GM10266 (cell line): Measurements from ENCODE around the gene CLCN2.

Source experiments
- DNase-seq: peaks from one replicate; pipeline ENCODE4 v3.0.0; 2012; ENCODE audit errors: extremely low spot score
- CTCF ChIP-seq: IDR thresholded peaks from 2 replicates; pipeline ENCODE4 v1.5.1; 2012; ENCODE audit warnings: mild to moderate bottlenecking, low read depth; ENCODE audit not compliant: control insufficient read depth, insufficient read depth; ENCODE audit errors: missing control alignments

The CLCN2 gene

GRCh38 chr3:184375747-184376461, 14.5 kb upstream of the CLCN2 start:
- DNase-seq, result no peak
- TF ChIP-seq CTCF, result no peak

- TF ChIP-seq CTCF, result no peak
- DNase-seq, result no peak
Observed at GRCh38 chr3:184373422-184373821, 12.0 kb upstream of the CLCN2 start.

GRCh38 chr3:184372911-184373310, 11.5 kb upstream of the CLCN2 start:
- DNase-seq, result no peak
- no peak for TF ChIP-seq CTCF

GRCh38 chr3:184372296-184372821, 11.0 kb upstream of the CLCN2 start:
- no peak for TF ChIP-seq CTCF
- DNase-seq, result no peak

- TF ChIP-seq CTCF, result peak; percentile 93
Observed at GRCh38 chr3:184371570-184372018, 10.2 kb upstream of the CLCN2 start.

GRCh38 chr3:184368586-184369183, 7.3 kb upstream of the CLCN2 start:
- TF ChIP-seq CTCF, result no peak
- no peak for DNase-seq

More at GRCh38 chr3:184371570-184372018, 10.2 kb upstream of the CLCN2 start:
- DNase-seq, result peak; percentile 87

GRCh38 chr3:184368116-184368515, 6.7 kb upstream of the CLCN2 start:
- TF ChIP-seq CTCF, result no peak
- DNase-seq, result no peak
